ENCODE data around the gene RELCH. TPM values are rescaled to one million over a fixed set of nuclear protein-coding genes. Genes with fewer than 3 reads are reported as not detected.

RELCH gene
- total RNA-seq, 2 donors from 2014 or later: 14.7 to 14.8 TPM

- no peak for DNase-seq
- intact Hi-C loops (cut with DNase I): no loop called here
- ATAC-seq: no peak
Measured at GRCh38 chr18:62353170-62353569, 166.1 kb downstream of the RELCH start.

DNA sequence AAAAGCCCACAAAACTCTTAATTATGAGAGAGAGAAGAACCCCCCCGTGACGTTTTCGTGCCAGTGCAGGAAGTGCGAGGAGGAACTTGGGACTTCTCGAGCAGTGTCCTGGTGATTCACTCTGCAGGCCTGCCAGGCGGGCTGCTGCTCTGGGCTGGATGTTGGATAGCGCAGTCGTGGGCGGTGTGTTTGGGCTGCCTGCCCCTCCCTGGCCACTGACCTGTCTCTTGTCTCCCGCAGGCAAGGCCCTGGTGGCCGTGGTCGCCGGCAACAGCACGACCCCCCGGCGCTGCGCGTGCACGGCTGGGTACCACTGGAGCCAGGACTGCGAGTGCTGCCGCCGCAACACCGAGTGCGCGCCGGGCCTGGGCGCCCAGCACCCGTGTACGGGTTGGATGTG lies 167.1 kb downstream of the RELCH start:
- intact Hi-C loops (cut with DNase I): no loop called here
- DNase-seq: no peak
- ATAC-seq: peak in 1 of 2 donors; percentile 30

- no peak for DNase-seq
- intact Hi-C loops (cut with DNase I): no loop called here
- ATAC-seq: no peak
Measured at GRCh38 chr18:62357079-62357719, 170.1 kb downstream of the RELCH start.

Other genes starting within 250 kb of the RELCH start
- gene PIGN, start 199 bp upstream of the RELCH start, total RNA-seq: 10 to 100 TPM; 18.2 to 19.4 TPM
- 1 to 10 TPM; 2.9 to 3.6 TPM for gene TNFRSF11A, start 138.1 kb downstream of the RELCH start, total RNA-seq